DMS53 treated with DMSO at 0.1 percent for 48 hours (cell line): ENCODE measurements around the gene ULK1.

Source experiments
- DNase-seq: peaks from one replicate; lab custom pipeline; 2025; ENCODE audit not compliant: unreplicated experiment; lab: John Stamatoyannopoulos, UW

The ULK1 gene

GRCh38 chr12:131962069-131962468 lies 67.6 kb downstream of the ULK1 start:
- DNase-seq, result no peak

- no peak for DNase-seq
These were observed 69.0 kb downstream of the ULK1 start for GRCh38 chr12:131963381-131963780.

- no peak for DNase-seq
These were observed 70.7 kb downstream of the ULK1 start for GRCh38 chr12:131965073-131965472.

DNA sequence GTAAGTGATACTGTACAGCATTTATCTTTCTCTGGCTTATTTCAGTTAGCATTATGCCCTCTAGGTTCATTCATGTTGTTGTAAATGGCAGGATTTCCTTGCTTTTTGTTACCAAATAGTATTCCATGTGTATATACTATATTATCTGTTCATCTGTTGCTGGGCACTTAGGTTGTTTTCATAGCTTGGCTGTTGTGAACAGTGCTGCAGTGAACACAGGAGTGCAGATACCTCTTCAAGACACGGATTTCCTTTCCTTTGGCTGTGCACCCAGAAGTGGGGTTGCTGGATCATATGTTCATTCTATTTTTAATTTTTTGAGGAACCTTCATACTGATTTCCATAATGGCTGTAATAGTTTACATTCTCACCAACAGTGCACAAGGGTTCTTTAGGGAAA lies 76.8 kb downstream of the ULK1 start:
- no peak for DNase-seq
